ENCODE results near the gene MAPK8IP2. TPM values are rescaled to one million over a fixed set of nuclear protein-coding genes. Genes with fewer than 3 reads are reported as not detected.

MAPK8IP2 gene
- total and polyA plus RNA-seq, 10 of the 15 experiments (the other 5 are each of a cell fraction or from before 2014, with no cell fraction given), result 0.01 to 0.13 (median 0.06) TPM; not detected in 4

- TF ChIP-seq CTCF (IDR thresholded peaks at IDR 0.05 in 2 of 3, conservative IDR thresholded peaks at IDR 0.05 in 1 of 3; ENCODE audit: control insufficient read depth in 2 of 3, extremely low read depth in 1 of 3, insufficient read depth in 1 of 3, low read depth in 3 of 3, low read length in 3 of 3) (peak; percentile 92 to 94 (median 92)), HCFC1 (IDR thresholded peaks at IDR 0.05; ENCODE audit: low read length) (peak; percentile 33), MTA2 (IDR thresholded peaks at IDR 0.05; ENCODE audit: low read depth) (no peak), IRF5 (IDR thresholded peaks at IDR 0.05; ENCODE audit: borderline replicate concordance) (no peak), TBL1XR1 (IDR thresholded peaks at IDR 0.05; ENCODE audit: low read depth, low read length) (0 out of 2 replicates have a peak, but pooled peaks have one; percentile 6), MYC (IDR thresholded peaks at IDR 0.05; ENCODE audit: insufficient read depth, insufficient read length, insufficient replicate concordance, low read length, severe bottlenecking) (peak; percentile 48), YY1 (IDR thresholded peaks at IDR 0.05; ENCODE audit: low read depth, low read length) (peak; percentile 46; the same call in 1 of the 2 replicates), CREM (IDR thresholded peaks at IDR 0.05; ENCODE audit: low read depth) (peak; percentile 10; the same call in 1 of the 2 replicates), SP1 (IDR thresholded peaks at IDR 0.05; ENCODE audit: low read depth, low read length) (peak; percentile 86), NBN (IDR thresholded peaks at IDR 0.05) (peak; percentile 46; the same call in 1 of the 2 replicates), CHD2 (IDR thresholded peaks at IDR 0.05; ENCODE audit: borderline replicate concordance, low read depth, low read length) (peak; percentile 59; the same call in 1 of the 2 replicates), CREB1 (IDR thresholded peaks at IDR 0.05; ENCODE audit: low read depth) (peak; percentile 65), SRF (IDR thresholded peaks at IDR 0.05; ENCODE audit: low read depth in 2 of 2, low read length in 2 of 2) (0 out of 4 replicates have a peak, but pooled peaks of 1 of the 2 experiments have one; percentile 13), RB1 (IDR thresholded peaks at IDR 0.05; ENCODE audit: borderline replicate concordance) (peak; percentile 85; the same call in 1 of the 2 replicates), TAF1 (IDR thresholded peaks at IDR 0.05; ENCODE audit: borderline replicate concordance, low read depth, low read length) (peak; percentile 52; the same call in 1 of the 2 replicates), SMARCA5 (IDR thresholded peaks at IDR 0.05) (peak; percentile 71; the same call in 1 of the 2 replicates), NR2C1 (IDR thresholded peaks at IDR 0.05) (peak; percentile 40; the same call in 1 of the 2 replicates), MXI1 (IDR thresholded peaks at IDR 0.05; ENCODE audit: low read depth, low read length) (peak; percentile 63; the same call in 1 of the 2 replicates), GABPA (IDR thresholded peaks at IDR 0.05; ENCODE audit: low read depth) (0 out of 2 replicates have a peak, but pooled peaks have one; percentile 31)
- TF ChIP-seq, protein P1, sequence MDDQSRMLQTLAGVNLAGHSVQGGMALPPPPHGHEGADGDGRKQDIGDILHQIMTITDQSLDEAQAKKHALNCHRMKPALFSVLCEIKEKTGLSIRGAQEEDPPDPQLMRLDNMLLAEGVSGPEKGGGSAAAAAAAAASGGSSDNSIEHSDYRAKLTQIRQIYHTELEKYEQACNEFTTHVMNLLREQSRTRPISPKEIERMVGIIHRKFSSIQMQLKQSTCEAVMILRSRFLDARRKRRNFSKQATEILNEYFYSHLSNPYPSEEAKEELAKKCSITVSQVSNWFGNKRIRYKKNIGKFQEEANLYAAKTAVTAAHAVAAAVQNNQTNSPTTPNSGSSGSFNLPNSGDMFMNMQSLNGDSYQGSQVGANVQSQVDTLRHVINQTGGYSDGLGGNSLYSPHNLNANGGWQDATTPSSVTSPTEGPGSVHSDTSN (IDR thresholded peaks at IDR 0.05; ENCODE audit: insufficient replicate concordance, low read depth, low read length), result peak; percentile 41
- TF ChIP-seq, protein P2, sequence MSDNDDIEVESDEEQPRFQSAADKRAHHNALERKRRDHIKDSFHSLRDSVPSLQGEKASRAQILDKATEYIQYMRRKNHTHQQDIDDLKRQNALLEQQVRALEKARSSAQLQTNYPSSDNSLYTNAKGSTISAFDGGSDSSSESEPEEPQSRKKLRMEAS (IDR thresholded peaks at IDR 0.05; ENCODE audit: low read depth, low read length), result 0 out of 2 replicates have a peak, but pooled peaks have one; percentile 15
Measured at GRCh38 chr22:50562523-50563412, 37.8 kb upstream of the MAPK8IP2 start, which contains the start of gene SYCE3 (continued).
